ENCODE data around the gene PHF5A.
"Not testable (repeated sequence)": the region's sequence is repeated elsewhere in the genome, so short reads cannot be mapped to it uniquely, and the experiment has no call there.

PHF5A gene

GRCh38 chr22:41487037-41487935 lies 18.8 kb upstream of the PHF5A start:
- no peak for DNase-seq

- DNase-seq = no peak
Observed at GRCh38 chr22:41485033-41485432, 16.5 kb upstream of the PHF5A start.

DNA sequence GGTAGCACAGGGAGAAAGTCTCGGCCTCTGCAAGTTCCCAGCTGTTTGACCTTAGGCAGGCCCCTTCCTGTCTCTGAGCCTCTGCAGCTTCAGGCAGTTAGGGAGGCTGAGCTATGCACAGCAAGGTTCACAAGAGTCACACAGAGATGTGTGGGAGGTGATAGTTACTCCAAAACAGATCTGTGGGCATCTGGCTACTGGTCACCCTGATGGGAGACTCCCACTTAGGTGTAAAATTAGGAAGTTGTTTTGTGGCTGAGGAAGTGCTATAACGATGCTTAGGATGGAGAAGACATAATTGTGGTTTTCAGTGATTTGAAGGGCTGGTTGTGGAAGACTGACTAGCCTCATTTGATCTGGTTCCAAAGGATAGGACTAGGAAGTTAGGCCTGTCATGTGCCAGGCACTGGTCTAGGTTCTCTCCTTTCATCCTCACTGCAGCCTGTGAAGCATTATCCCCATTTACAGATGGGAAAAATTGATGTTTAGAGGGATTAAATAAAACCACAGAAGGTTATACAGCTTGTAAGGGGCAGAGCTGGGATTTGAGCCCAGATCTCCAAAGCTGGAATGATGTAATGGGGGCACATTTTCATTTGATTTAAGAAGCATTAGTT lies 13.9 kb upstream of the PHF5A start:
- DNase-seq = no peak

- DNase-seq = no peak
Observed at GRCh38 chr22:41481925-41482318, 13.4 kb upstream of the PHF5A start.

GRCh38 chr22:41481131-41481830 lies 12.8 kb upstream of the PHF5A start:
- DNase-seq = no peak

GRCh38 chr22:41480397-41480735 lies 11.9 kb upstream of the PHF5A start:
- DNase-seq = no peak

DNA sequence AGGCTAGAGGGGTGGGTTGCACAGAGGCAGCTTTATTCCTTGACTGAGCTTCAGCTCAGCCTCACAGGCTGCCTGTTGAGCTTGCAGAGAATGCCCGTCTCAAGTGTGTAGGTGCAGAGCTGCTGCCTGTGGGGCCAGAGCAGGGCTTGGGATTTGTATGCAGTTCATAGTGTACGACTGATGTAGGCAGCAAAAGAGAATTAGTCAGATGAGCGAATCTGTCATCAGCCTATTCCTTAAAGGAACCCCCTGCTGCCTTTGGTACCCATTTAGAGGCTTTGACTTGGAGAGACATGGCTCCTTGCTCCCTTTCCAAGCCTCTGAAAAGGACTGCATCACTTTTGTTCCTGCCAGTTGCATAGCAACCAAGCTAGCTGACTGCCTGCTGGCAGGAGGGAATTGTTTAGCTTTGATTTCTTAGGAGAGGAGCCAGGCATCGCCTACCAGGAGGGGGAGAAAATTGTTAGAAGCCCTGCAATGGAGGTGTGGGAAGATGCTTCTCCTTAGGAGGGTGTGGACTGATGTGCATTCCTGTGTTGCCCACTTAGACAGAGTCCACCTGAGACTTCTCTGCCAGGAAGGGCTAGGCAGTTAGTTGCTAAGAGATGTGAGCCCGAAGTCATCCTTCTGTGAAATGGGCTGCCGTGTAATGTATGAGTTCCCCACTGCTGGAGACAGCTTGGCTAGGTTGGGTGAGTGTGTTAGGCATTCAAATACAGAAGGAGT lies 11.3 kb upstream of the PHF5A start:
- no peak for DNase-seq

DNA sequence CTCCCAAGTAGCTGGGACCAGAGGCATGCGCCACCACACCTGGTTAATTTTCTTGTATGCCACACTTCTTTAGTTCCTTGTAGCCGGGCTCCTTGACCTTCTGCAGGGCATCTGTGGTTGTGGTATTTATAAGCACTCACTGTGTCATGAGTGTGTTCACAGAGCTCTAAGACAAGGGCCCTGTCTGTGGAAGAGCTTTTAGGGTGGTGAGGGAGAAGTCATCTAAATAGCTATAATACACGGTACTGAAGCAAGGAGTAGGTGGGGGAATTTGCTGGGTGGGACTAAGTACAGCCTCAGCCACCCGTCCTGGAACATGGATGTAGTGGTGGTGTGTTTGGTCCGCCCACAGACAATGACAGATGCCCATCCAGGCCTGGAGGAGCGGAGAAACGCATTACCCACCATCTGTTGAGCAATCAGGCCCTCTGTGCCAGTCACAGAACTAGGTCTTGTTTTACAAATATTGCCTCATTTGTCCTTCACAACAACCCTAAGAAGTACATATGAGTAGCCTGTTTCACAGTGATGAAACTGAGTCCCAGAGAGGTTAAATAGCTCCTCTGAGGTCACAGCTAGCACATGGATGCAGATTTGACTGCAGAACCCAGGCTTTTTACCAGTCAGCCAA lies 10.5 kb upstream of the PHF5A start:
- DNase-seq = no peak

- DNase-seq = no peak
Observed at GRCh38 chr22:41478473-41478872, 10.0 kb upstream of the PHF5A start.

- DNase-seq = no peak
Observed at GRCh38 chr22:41474872-41475451, 6.5 kb upstream of the PHF5A start.

GRCh38 chr22:41471568-41471967 lies 3.1 kb upstream of the PHF5A start:
- DNase-seq = no peak

DNA sequence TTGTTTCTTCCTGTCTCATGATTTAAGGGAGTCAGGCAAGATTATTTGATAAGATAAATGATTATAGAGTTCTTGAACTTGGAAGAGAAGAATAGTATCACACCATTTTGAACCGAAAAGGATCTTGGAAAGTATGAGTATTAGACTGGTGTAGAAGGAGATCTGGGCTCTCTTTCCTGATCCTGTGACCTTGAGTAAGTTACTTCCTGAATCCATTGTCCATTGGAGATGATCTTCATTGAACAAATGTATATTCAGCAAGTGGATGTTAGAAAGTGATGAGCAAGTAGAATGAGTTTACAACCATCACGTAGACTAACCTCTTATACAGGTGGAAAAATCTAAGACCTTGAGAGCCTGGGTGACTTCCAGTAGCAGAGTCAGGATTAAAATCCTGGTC lies 2.4 kb upstream of the PHF5A start:
- DNase-seq = no peak

DNA sequence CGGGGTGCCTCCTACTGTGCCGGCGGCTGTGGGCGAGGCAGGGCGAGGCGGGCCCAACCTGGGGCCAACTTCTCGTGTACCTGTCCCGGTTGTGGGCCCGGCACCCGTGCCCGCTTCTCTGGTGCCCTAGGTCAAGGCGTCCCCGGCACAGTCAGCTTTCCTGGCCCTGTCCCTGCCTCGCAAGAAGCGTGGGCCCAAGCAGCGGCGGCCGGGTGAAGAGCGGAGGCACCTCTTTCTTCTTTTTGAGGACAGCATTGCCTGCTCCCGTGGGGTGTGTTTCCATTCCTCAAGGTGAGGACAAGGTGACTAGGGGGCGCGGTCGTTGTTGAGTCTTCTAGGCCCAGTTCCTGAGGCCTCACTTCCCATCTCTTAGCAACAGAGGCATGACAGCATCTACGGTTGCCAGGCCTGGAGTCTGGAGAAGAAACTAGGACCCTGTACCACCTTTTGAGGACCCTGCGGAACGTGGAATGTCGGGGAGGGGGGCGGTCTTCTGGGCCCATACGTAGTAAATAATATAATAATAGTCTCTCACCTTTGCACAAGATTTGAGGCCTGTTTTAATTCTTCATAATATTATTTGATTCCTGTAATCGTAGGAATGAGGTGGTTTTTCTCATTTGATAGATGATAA lies 843 bp upstream of the PHF5A start:
- no peak for DNase-seq

GRCh38 chr22:41461901-41462300 lies 6.6 kb downstream of the PHF5A start:
- no peak for DNase-seq

DNA sequence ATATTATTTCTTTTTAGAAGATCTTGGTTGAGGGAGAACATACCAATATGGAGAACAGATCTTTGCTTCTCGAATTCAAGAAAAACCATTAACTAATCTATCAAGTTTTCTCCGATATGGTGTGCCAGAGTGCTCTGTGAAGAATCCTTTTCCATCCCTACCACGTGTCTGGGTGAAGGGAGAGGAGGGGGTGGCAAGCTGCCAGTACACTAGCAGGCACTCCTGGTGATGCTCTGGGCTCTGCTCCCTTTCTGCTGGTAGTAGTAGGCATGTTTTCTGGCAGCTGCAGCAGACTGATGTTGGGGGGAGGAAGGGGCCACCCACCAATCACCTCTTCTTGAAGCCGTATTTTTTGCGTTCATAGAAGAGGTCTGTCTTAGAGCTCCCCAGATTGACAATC lies 8.4 kb downstream of the PHF5A start:
- DNase-seq = not testable (repeated sequence)

GRCh38 chr22:41459431-41459830 lies 9.1 kb downstream of the PHF5A start:
- no peak for DNase-seq

DNA sequence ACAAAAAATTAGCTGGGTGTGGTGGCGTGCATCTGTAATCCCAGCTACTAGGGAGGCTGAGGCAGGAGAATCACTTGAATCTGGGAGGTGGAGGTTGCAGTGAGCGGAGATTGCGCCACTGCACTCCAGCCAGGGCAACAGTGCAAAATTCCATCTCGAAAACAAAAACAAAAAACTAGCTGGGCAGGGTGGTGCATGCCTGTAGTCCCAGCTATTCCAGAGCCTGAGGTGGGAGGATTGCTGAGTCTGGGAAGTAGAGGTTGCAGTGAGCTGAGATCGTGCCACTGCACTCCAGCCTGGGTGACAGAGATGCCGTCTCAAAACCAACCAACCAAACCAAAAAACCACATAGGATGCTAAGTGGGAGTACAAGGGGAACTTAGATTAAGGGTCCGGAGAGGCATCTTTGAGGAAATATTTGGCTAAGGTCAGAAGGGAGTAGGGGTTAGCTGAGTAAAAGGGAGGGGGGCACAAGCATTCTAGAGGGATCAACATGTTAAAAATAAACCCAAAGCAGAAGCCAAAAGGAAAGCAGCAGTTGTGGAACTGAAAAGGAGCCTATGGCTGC lies 10.2 kb downstream of the PHF5A start:
- DNase-seq = no peak

DNA sequence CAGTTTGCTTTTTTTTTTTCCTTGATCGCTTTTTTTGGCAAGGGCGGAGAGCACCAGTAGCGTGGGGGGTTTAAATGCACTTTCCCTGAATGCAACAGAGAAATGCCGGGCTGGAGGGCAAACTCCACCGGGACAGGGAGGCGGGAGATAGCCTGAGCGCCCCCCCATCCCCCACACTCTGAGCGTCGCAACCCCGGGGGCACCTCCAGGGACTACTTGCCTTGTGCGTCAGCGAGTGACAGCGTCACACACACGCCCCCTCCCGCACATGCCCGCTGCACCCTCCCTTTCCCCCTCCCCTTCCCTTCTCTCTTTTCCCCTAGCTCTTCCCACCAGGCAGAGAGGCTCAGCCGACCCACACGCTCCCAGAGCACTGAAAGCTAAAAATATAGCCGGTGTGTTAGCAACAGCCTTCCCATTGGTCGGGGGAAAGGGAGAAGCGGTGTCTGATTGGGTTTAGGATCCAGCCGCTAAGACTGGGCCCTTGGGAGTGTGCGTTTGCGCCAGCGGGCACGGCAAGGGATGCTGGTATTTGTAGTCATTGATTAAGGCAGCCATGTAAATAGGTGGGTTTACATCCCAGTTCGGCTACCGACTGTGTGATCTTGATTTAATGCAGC lies 20.2 kb downstream of the PHF5A start:
- peak; percentile 93 for DNase-seq

GRCh38 chr22:41447435-41448188 lies 20.9 kb downstream of the PHF5A start:
- peak; percentile 54 for DNase-seq
